ENCODE measurements around the gene SSR3. TPM values are rescaled to one million over a fixed set of nuclear protein-coding genes. Genes with fewer than 3 reads are reported as not detected.

Gene SSR3
- total RNA-seq, 1 experiment from 2014 or later, result 177 TPM

- no peak overlapping the region for H3K4me2 ChIP-seq (ENCODE audit: low read length)
- H3K27ac ChIP-seq (ENCODE audit: low read depth, low read length), result no peak overlapping the region
- H3K4me3 ChIP-seq (replicated peaks in 1 of 2; ENCODE audit: low read depth in 1 of 2, low read length in 2 of 2), result no peak overlapping the region
- ChIA-PET POLR2A (no interaction called here), RAD21 (ENCODE audit: low non-redundant PET in 1 of 2, low total read pairs in 2 of 2, uncharacterized antibody in 2 of 2, unreplicated experiment in 2 of 2) (no interaction called here), CTCF (no interaction called here)
- H4K20me1 ChIP-seq (ENCODE audit: insufficient read depth), result no peaks in the 10 kb centered on the region
- H3K79me2 ChIP-seq (ENCODE audit: insufficient read depth, low read length), result no peaks in the 10 kb centered on the region
- H3K27me3 ChIP-seq (ENCODE audit: insufficient read depth, low read length), result no peaks in the 10 kb centered on the region
- no peak overlapping the region for H2AFZ ChIP-seq (ENCODE audit: low read depth, low read length, poor library complexity, severe bottlenecking)
- no peaks in the 10 kb centered on the region for H3K9me3 ChIP-seq (ENCODE audit: control insufficient read depth in 1 of 2, insufficient read depth in 1 of 2, low read depth in 1 of 2, low read length in 2 of 2)
- H3K4me1 ChIP-seq (ENCODE audit: control insufficient read depth in 1 of 2, insufficient read depth in 2 of 2, low read length in 2 of 2), result no peaks in the 10 kb centered on the region
- no peaks in the 10 kb centered on the region for H3K36me3 ChIP-seq (ENCODE audit: control insufficient read depth in 1 of 2, insufficient read depth in 2 of 2, low read length in 2 of 2)
- no peak overlapping the region for H3K9ac ChIP-seq (ENCODE audit: low read length)
- TF ChIP-seq EZH2 (IDR thresholded peaks at IDR 0.05), result no peak
- no peak for TF ChIP-seq SRF (IDR thresholded peaks at IDR 0.05; ENCODE audit: low read depth)
- no peak for TF ChIP-seq POLR2AphosphoS5 (IDR thresholded peaks at IDR 0.05; ENCODE audit: low read depth, low read length)
- no peak for TF ChIP-seq YY1 (IDR thresholded peaks at IDR 0.05; ENCODE audit: extremely low read depth, insufficient replicate concordance, low read depth, low read length)
- no peaks in the 10 kb centered on the region for H3K9me2 ChIP-seq (ENCODE audit: insufficient read depth)
- DNase-seq (ENCODE audit: low read depth, low spot score) (no peak), ATAC-seq (no peak)
- BruUV-seq (replicated peaks), result no TSS peak
- intact Hi-C loops (cut with micrococcal nuclease), result no loop called here
These were observed 59.1 kb downstream of the SSR3 start for GRCh38 chr3:156495816-156496215.

DNA sequence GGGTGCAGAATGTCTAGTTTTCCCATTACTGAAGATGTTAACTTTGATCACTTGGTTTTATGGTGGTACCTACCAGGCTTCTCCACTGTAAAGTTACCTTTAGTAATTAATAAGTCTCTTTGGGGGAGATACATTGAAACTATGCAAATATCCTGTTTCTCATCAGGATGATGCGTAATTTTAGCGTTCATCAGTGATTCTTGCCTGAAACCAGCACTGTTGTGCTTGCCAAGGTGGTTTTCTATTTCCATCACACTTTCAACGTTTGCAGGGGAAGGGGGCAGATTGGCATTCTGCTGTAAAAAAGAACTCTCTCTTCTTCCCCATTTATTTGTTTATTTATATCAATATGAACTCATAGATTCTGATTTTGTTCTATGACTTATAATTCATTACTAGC, 61.0 kb downstream of the SSR3 start:
- no peak overlapping the region for H3K4me3 ChIP-seq (replicated peaks in 1 of 2; ENCODE audit: low read depth in 1 of 2, low read length in 2 of 2)
- no peak overlapping the region for H3K9ac ChIP-seq (ENCODE audit: low read length)
- no peaks in the 10 kb centered on the region for H3K9me3 ChIP-seq (ENCODE audit: control insufficient read depth in 1 of 2, insufficient read depth in 1 of 2, low read depth in 1 of 2, low read length in 2 of 2)
- ATAC-seq (no peak), DNase-seq (ENCODE audit: low read depth, low spot score) (no peak)
- no peak overlapping the region for H2AFZ ChIP-seq (ENCODE audit: low read depth, low read length, poor library complexity, severe bottlenecking)
- 0 out of 4 replicates have a peak, but pooled peaks cover 0 to 5% of the 10 kb centered on the region in 2 experiments for H3K4me1 ChIP-seq (ENCODE audit: control insufficient read depth in 1 of 2, insufficient read depth in 2 of 2, low read length in 2 of 2)
- no peak overlapping the region for H3K4me2 ChIP-seq (ENCODE audit: low read length)
- H3K27me3 ChIP-seq (ENCODE audit: insufficient read depth, low read length), result no peaks in the 10 kb centered on the region
- H4K20me1 ChIP-seq (ENCODE audit: insufficient read depth), result no peaks in the 10 kb centered on the region
- intact Hi-C loops (cut with micrococcal nuclease), result no loop called here
- H3K79me2 ChIP-seq (ENCODE audit: insufficient read depth, low read length), result no peaks in the 10 kb centered on the region
- POLR2A ChIA-PET, result no interaction called here
- no peaks in the 10 kb centered on the region for H3K36me3 ChIP-seq (ENCODE audit: control insufficient read depth in 1 of 2, insufficient read depth in 2 of 2, low read length in 2 of 2)
- H3K27ac ChIP-seq (ENCODE audit: low read depth, low read length), result no peak overlapping the region
- CTCF ChIA-PET, result interaction anchor here (3.3 kb wide), 1 partner anchor 16 kb away, joined by 8 read pairs; no protein-coding TSS in a partner anchor
- BruUV-seq (replicated peaks), result no TSS peak
- TF ChIP-seq SIN3A (IDR thresholded peaks at IDR 0.05; ENCODE audit: low read depth) (no peak), CEBPB (IDR thresholded peaks at IDR 0.05; ENCODE audit: low read depth) (no peak), POLR2A (IDR thresholded peaks at IDR 0.05; ENCODE audit: borderline replicate concordance, extremely low read depth, insufficient read depth, insufficient read length) (no peak), SP1 (IDR thresholded peaks at IDR 0.05; ENCODE audit: low read depth) (no peak), CBX3 (IDR thresholded peaks at IDR 0.05; ENCODE audit: low read depth) (no peak), ELF1 (IDR thresholded peaks at IDR 0.05; ENCODE audit: borderline replicate concordance, low read depth) (no peak), FOSL1 (IDR thresholded peaks at IDR 0.05; ENCODE audit: low read depth) (no peak), SRF (IDR thresholded peaks at IDR 0.05; ENCODE audit: low read depth) (no peak), REST (IDR thresholded peaks at IDR 0.05; ENCODE audit: low read depth) (no peak), POLR2AphosphoS5 (IDR thresholded peaks at IDR 0.05; ENCODE audit: low read depth, low read length) (no peak), EZH2 (IDR thresholded peaks at IDR 0.05) (no peak), EGR1 (IDR thresholded peaks at IDR 0.05; ENCODE audit: low read depth) (no peak), ZFX (IDR thresholded peaks at IDR 0.05) (no peak), JUND (IDR thresholded peaks at IDR 0.05) (no peak), YY1 (IDR thresholded peaks at IDR 0.05; ENCODE audit: extremely low read depth, insufficient replicate concordance, low read depth, low read length) (no peak)
- TF ChIP-seq, protein P1, sequence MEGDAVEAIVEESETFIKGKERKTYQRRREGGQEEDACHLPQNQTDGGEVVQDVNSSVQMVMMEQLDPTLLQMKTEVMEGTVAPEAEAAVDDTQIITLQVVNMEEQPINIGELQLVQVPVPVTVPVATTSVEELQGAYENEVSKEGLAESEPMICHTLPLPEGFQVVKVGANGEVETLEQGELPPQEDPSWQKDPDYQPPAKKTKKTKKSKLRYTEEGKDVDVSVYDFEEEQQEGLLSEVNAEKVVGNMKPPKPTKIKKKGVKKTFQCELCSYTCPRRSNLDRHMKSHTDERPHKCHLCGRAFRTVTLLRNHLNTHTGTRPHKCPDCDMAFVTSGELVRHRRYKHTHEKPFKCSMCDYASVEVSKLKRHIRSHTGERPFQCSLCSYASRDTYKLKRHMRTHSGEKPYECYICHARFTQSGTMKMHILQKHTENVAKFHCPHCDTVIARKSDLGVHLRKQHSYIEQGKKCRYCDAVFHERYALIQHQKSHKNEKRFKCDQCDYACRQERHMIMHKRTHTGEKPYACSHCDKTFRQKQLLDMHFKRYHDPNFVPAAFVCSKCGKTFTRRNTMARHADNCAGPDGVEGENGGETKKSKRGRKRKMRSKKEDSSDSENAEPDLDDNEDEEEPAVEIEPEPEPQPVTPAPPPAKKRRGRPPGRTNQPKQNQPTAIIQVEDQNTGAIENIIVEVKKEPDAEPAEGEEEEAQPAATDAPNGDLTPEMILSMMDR (IDR thresholded peaks at IDR 0.05 in 2 of 3, conservative IDR thresholded peaks at IDR 0.05 in 1 of 3; ENCODE audit: borderline replicate concordance in 1 of 3, insufficient read depth in 1 of 3, low read depth in 2 of 3, low read length in 2 of 3), result no peak
- TF ChIP-seq, protein P2, sequence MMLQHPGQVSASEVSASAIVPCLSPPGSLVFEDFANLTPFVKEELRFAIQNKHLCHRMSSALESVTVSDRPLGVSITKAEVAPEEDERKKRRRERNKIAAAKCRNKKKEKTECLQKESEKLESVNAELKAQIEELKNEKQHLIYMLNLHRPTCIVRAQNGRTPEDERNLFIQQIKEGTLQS (IDR thresholded peaks at IDR 0.05), result no peak
- RAD21 ChIA-PET (ENCODE audit: low non-redundant PET in 1 of 2, low total read pairs in 2 of 2, uncharacterized antibody in 2 of 2, unreplicated experiment in 2 of 2), result no interaction called here
- no peaks in the 10 kb centered on the region for H3K9me2 ChIP-seq (ENCODE audit: insufficient read depth)

All from HCT116 (cell line).